ENCODE results near the gene OST4.

The OST4 gene

GRCh38 chr2:27023740-27024139, 47.7 kb downstream of the OST4 start:
- no peak for DNase-seq

- no peak for DNase-seq
These were observed 50.0 kb downstream of the OST4 start for GRCh38 chr2:27021253-27022049.
